ENCODE results near the gene ASB5.

ASB5 gene

GRCh38 chr4:176256921-176257320 is 12.1 kb downstream of the ASB5 start:
- CTCF ChIA-PET = no interaction called here
- Histone ChIP-seq H3K27me3 (replicated peaks in 2 of 5; ENCODE audit: control insufficient read depth in 4 of 5, insufficient read depth in 5 of 5, low read length in 4 of 5) (no peaks in the 10 kb centered on the region), H3K4me1 (ENCODE audit: control extremely low read depth in 1 of 4, control insufficient read depth in 4 of 4, insufficient read depth in 4 of 4, low read length in 3 of 4) (no peaks in the 10 kb centered on the region), H3K27ac (ENCODE audit: insufficient read depth in 1 of 2, low read depth in 1 of 2, low read length in 2 of 2, poor library complexity in 1 of 2, severe bottlenecking in 2 of 2) (no peak overlapping the region), H3K4me3 (ENCODE audit: control insufficient read depth in 1 of 7, extremely low read depth in 1 of 7, insufficient read depth in 4 of 7, low read depth in 2 of 7, low read length in 6 of 7) (no peak overlapping the region), H3K9me3 (ENCODE audit: control extremely low read depth in 1 of 5, control insufficient read depth in 4 of 5, insufficient read depth in 2 of 5, low read depth in 1 of 5, low read length in 4 of 5) (no peaks in the 10 kb centered on the region), H3K36me3 (ENCODE audit: control insufficient read depth in 4 of 4, insufficient read depth in 4 of 4, low read length in 3 of 4) (no peaks in the 10 kb centered on the region)
- no peak for DNase-seq
- POLR2A ChIA-PET = no interaction called here
- 70% methylated on average over 1 of the region's 1 CpG for WGBS (ENCODE audit: insufficient coverage)

DNA sequence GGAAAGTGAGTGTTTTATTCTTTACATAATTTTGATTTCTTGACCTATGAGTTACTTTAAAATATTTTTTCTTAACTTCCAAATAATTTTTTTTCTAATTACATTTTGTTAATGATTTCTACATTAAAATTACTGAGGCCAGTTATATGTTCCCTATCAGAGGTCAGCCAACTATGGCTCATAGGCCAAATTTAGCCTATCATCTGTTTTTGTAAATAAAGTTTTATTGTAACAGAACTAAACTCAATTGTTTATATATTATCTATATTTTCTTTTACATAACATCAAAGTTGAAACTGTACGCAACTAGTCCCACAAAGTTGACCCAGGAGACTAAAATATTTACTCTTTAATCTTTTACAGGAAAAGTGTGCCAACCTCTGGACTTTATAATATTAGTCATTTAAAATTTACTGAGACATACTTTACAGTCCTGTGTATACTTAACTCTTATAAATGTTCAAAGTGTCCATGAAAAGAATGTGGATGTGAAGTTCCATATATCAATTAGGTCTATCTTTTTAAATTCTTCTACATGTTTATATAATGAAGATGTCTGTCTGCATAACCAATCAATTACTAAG is 26.2 kb downstream of the ASB5 start:
- Histone ChIP-seq H3K27me3 (replicated peaks in 2 of 5; ENCODE audit: control insufficient read depth in 4 of 5, insufficient read depth in 5 of 5, low read length in 4 of 5) (no peaks in the 10 kb centered on the region), H3K36me3 (ENCODE audit: control insufficient read depth in 4 of 4, insufficient read depth in 4 of 4, low read length in 3 of 4) (no peaks in the 10 kb centered on the region), H3K4me3 (ENCODE audit: control insufficient read depth in 1 of 7, extremely low read depth in 1 of 7, insufficient read depth in 4 of 7, low read depth in 2 of 7, low read length in 6 of 7) (no peak overlapping the region), H3K4me1 (ENCODE audit: control extremely low read depth in 1 of 4, control insufficient read depth in 4 of 4, insufficient read depth in 4 of 4, low read length in 3 of 4) (no peaks in the 10 kb centered on the region), H3K27ac (ENCODE audit: insufficient read depth in 1 of 2, low read depth in 1 of 2, low read length in 2 of 2, poor library complexity in 1 of 2, severe bottlenecking in 2 of 2) (no peak overlapping the region), H3K9me3 (ENCODE audit: control extremely low read depth in 1 of 5, control insufficient read depth in 4 of 5, insufficient read depth in 2 of 5, low read depth in 1 of 5, low read length in 4 of 5) (no peaks in the 10 kb centered on the region)
- no peak for DNase-seq
- ChIA-PET POLR2A (no interaction called here), CTCF (no interaction called here)
- no CpG with 5 or more reads among the region's 1 CpG for WGBS (ENCODE audit: insufficient coverage)

DNA sequence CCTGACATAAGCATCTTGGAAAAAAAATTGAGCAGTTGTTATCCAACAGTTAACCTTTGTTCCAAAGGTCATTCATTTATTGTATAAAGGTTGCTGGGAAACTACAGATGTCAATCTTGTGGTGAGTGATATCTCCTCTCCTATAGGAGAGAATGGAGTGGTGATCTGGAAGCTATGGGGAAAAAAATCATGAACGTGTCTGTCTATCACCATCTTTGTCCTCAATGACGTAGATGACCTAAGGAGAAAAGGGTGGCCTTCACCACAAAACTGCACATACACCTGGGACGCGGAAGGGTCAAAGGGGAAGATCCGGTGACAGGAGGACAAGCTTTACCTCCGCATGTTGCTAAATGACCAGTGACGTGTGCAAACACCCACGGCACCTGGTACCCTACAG is 27.3 kb downstream of the ASB5 start:
- 97% methylated on average over 7 of the region's 8 CpGs for WGBS (ENCODE audit: insufficient coverage)

DNA sequence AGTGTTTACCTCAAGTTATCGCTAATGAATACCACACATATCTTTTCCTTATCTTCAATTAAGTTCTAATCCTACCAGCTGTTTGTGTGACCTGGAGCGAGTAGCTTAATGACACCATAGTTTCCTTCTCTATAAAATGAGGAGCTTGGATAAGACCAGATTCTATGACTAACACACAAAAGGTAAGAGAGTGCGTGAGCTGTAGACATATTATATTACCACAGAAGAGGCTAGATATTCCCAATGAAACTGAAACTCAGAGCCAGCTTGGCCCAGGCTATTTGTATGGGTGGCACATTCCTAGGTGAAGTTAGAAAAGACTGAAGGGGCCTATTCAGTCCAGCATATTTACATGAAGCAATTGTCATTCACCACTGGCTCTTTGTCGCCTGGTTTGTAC is 30.2 kb downstream of the ASB5 start:
- H3K4me3 ChIP-seq (ENCODE audit: control insufficient read depth in 1 of 7, extremely low read depth in 1 of 7, insufficient read depth in 4 of 7, low read depth in 2 of 7, low read length in 6 of 7) = no peak overlapping the region
- ChIA-PET CTCF (no interaction called here), POLR2A (no interaction called here)
- no peaks in the 10 kb centered on the region for H3K9me3 ChIP-seq (ENCODE audit: control extremely low read depth in 1 of 5, control insufficient read depth in 4 of 5, insufficient read depth in 2 of 5, low read depth in 1 of 5, low read length in 4 of 5)
- H3K36me3 ChIP-seq (ENCODE audit: control insufficient read depth in 4 of 4, insufficient read depth in 4 of 4, low read length in 3 of 4) = no peaks in the 10 kb centered on the region
- H3K4me1 ChIP-seq (ENCODE audit: control extremely low read depth in 1 of 4, control insufficient read depth in 4 of 4, insufficient read depth in 4 of 4, low read length in 3 of 4) = no peaks in the 10 kb centered on the region
- peaks cover 0 to 4% (median 0%) of the 10 kb centered on the region in 5 experiments for H3K27me3 ChIP-seq (replicated peaks in 2 of 5; ENCODE audit: control insufficient read depth in 4 of 5, insufficient read depth in 5 of 5, low read length in 4 of 5)
- no peak for DNase-seq
- H3K27ac ChIP-seq (ENCODE audit: insufficient read depth in 1 of 2, low read depth in 1 of 2, low read length in 2 of 2, poor library complexity in 1 of 2, severe bottlenecking in 2 of 2) = no peak overlapping the region
- WGBS (ENCODE audit: insufficient coverage) = 86% methylated on average over 1 of the region's 4 CpGs

More for the DNA sequence above, 27.3 kb downstream of the ASB5 start:
- Histone ChIP-seq H3K36me3 (ENCODE audit: control insufficient read depth in 4 of 4, insufficient read depth in 4 of 4, low read length in 3 of 4) (no peaks in the 10 kb centered on the region), H3K9me3 (ENCODE audit: control extremely low read depth in 1 of 5, control insufficient read depth in 4 of 5, insufficient read depth in 2 of 5, low read depth in 1 of 5, low read length in 4 of 5) (no peaks in the 10 kb centered on the region), H3K27ac (ENCODE audit: insufficient read depth in 1 of 2, low read depth in 1 of 2, low read length in 2 of 2, poor library complexity in 1 of 2, severe bottlenecking in 2 of 2) (no peak overlapping the region), H3K4me1 (ENCODE audit: control extremely low read depth in 1 of 4, control insufficient read depth in 4 of 4, insufficient read depth in 4 of 4, low read length in 3 of 4) (no peaks in the 10 kb centered on the region), H3K27me3 (replicated peaks in 2 of 5; ENCODE audit: control insufficient read depth in 4 of 5, insufficient read depth in 5 of 5, low read length in 4 of 5) (no peaks in the 10 kb centered on the region), H3K4me3 (ENCODE audit: control insufficient read depth in 1 of 7, extremely low read depth in 1 of 7, insufficient read depth in 4 of 7, low read depth in 2 of 7, low read length in 6 of 7) (no peak overlapping the region)
- CTCF ChIA-PET = no interaction called here
- POLR2A ChIA-PET = no interaction called here
- no peak for DNase-seq

- no peak overlapping the region for H3K27ac ChIP-seq (ENCODE audit: insufficient read depth in 1 of 2, low read depth in 1 of 2, low read length in 2 of 2, poor library complexity in 1 of 2, severe bottlenecking in 2 of 2)
- WGBS (ENCODE audit: insufficient coverage) = 97% methylated on average over 3 of the region's 7 CpGs
- DNase-seq = no peak
Measured at GRCh38 chr4:176238157-176238610, 30.8 kb downstream of the ASB5 start.

GRCh38 chr4:176236946-176237345 is 32.1 kb downstream of the ASB5 start:
- Histone ChIP-seq H3K4me1 (ENCODE audit: control extremely low read depth in 1 of 4, control insufficient read depth in 4 of 4, insufficient read depth in 4 of 4, low read length in 3 of 4) (no peaks in the 10 kb centered on the region), H3K9me3 (ENCODE audit: control extremely low read depth in 1 of 5, control insufficient read depth in 4 of 5, insufficient read depth in 2 of 5, low read depth in 1 of 5, low read length in 4 of 5) (no peaks in the 10 kb centered on the region), H3K27ac (ENCODE audit: insufficient read depth in 1 of 2, low read depth in 1 of 2, low read length in 2 of 2, poor library complexity in 1 of 2, severe bottlenecking in 2 of 2) (no peak overlapping the region), H3K27me3 (replicated peaks in 2 of 5; ENCODE audit: control insufficient read depth in 4 of 5, insufficient read depth in 5 of 5, low read length in 4 of 5) (peaks cover 0 to 6% (median 0%) of the 10 kb centered on the region in 5 experiments), H3K36me3 (ENCODE audit: control insufficient read depth in 4 of 4, insufficient read depth in 4 of 4, low read length in 3 of 4) (no peaks in the 10 kb centered on the region), H3K4me3 (ENCODE audit: control insufficient read depth in 1 of 7, extremely low read depth in 1 of 7, insufficient read depth in 4 of 7, low read depth in 2 of 7, low read length in 6 of 7) (no peak overlapping the region)
- ChIA-PET CTCF (no interaction called here), POLR2A (no interaction called here)
- DNase-seq = no peak
- 90% methylated on average over 5 of the region's 5 CpGs for WGBS (ENCODE audit: insufficient coverage)

More at GRCh38 chr4:176238157-176238610, 30.8 kb downstream of the ASB5 start:
- no peaks in the 10 kb centered on the region for H3K9me3 ChIP-seq (ENCODE audit: control extremely low read depth in 1 of 5, control insufficient read depth in 4 of 5, insufficient read depth in 2 of 5, low read depth in 1 of 5, low read length in 4 of 5)
- peaks cover 0 to 6% (median 0%) of the 10 kb centered on the region in 5 experiments for H3K27me3 ChIP-seq (replicated peaks in 2 of 5; ENCODE audit: control insufficient read depth in 4 of 5, insufficient read depth in 5 of 5, low read length in 4 of 5)
- H3K4me1 ChIP-seq (ENCODE audit: control extremely low read depth in 1 of 4, control insufficient read depth in 4 of 4, insufficient read depth in 4 of 4, low read length in 3 of 4) = no peaks in the 10 kb centered on the region
- CTCF ChIA-PET = no interaction called here
- no peaks in the 10 kb centered on the region for H3K36me3 ChIP-seq (ENCODE audit: control insufficient read depth in 4 of 4, insufficient read depth in 4 of 4, low read length in 3 of 4)
- no peak overlapping the region for H3K4me3 ChIP-seq (ENCODE audit: control insufficient read depth in 1 of 7, extremely low read depth in 1 of 7, insufficient read depth in 4 of 7, low read depth in 2 of 7, low read length in 6 of 7)
- POLR2A ChIA-PET = no interaction called here

- no peaks in the 10 kb centered on the region for H3K9me3 ChIP-seq (ENCODE audit: control extremely low read depth in 1 of 5, control insufficient read depth in 4 of 5, insufficient read depth in 2 of 5, low read depth in 1 of 5, low read length in 4 of 5)
- H3K27me3 ChIP-seq (replicated peaks in 2 of 5; ENCODE audit: control insufficient read depth in 4 of 5, insufficient read depth in 5 of 5, low read length in 4 of 5) = peaks cover 0 to 6% (median 0%) of the 10 kb centered on the region in 5 experiments
- POLR2A ChIA-PET = no interaction called here
- WGBS (ENCODE audit: insufficient coverage) = 95% methylated on average over 4 of the region's 4 CpGs
- H3K4me3 ChIP-seq (ENCODE audit: control insufficient read depth in 1 of 7, extremely low read depth in 1 of 7, insufficient read depth in 4 of 7, low read depth in 2 of 7, low read length in 6 of 7) = no peak overlapping the region
- no peak overlapping the region for H3K27ac ChIP-seq (ENCODE audit: insufficient read depth in 1 of 2, low read depth in 1 of 2, low read length in 2 of 2, poor library complexity in 1 of 2, severe bottlenecking in 2 of 2)
- CTCF ChIA-PET = no interaction called here
- no peak for DNase-seq
- H3K4me1 ChIP-seq (ENCODE audit: control extremely low read depth in 1 of 4, control insufficient read depth in 4 of 4, insufficient read depth in 4 of 4, low read length in 3 of 4) = no peaks in the 10 kb centered on the region
- H3K36me3 ChIP-seq (ENCODE audit: control insufficient read depth in 4 of 4, insufficient read depth in 4 of 4, low read length in 3 of 4) = no peaks in the 10 kb centered on the region
Measured at GRCh38 chr4:176230836-176231235, 38.2 kb downstream of the ASB5 start.
